LoVo (cell line): ENCODE measurements around the gene IGFALS.

ENCODE experiments used
- DNase-seq: peaks from one replicate; pipeline ENCODE4 v3.0.0-alpha.2; 2016; ENCODE audit warnings: low spot score

The IGFALS gene

DNA sequence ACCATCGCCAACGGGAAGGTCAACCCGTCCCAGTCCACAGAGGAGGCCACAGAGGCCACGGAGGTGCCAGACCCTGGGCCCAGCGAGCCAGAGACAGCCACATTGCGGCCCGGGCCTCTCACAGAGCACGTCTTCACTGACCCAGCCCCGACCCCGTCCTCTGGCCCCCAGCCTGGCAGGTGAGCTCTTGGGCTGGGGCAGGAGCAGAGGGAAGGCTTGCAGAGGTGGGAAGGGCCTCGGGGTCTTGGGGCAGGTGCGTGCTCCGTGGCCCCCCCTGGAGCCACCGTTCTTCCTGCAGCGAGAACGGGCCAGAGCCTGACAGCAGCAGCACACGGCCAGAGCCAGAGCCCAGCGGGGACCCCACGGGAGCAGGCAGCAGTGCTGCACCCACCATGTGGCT lies 27.3 kb downstream of the IGFALS start:
- DNase-seq: no peak

GRCh38 chr16:1765826-1766225 lies 27.7 kb downstream of the IGFALS start:
- DNase-seq: no peak

DNA sequence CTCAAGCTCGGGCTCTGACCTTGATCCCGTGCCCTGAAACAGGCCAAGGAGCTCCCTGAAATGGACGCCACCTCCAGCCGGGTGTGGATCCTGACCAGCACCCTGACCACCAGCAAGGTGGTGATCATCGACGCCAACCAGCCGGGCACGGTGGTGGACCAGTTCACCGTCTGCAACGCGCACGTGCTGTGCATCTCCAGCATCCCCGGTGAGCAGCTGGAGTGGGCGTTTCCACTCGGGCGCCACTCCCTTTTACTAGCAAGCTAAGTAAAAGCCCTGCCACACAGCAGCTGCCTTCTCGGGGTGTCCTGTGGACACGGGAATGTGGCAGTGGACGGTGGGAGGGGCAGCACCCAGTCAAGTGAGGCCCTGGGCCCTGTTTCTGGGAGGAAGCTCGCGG lies 28.5 kb downstream of the IGFALS start:
- no peak for DNase-seq

- no peak for DNase-seq
These were observed 29.7 kb downstream of the IGFALS start for GRCh38 chr16:1763521-1764511.

DNA sequence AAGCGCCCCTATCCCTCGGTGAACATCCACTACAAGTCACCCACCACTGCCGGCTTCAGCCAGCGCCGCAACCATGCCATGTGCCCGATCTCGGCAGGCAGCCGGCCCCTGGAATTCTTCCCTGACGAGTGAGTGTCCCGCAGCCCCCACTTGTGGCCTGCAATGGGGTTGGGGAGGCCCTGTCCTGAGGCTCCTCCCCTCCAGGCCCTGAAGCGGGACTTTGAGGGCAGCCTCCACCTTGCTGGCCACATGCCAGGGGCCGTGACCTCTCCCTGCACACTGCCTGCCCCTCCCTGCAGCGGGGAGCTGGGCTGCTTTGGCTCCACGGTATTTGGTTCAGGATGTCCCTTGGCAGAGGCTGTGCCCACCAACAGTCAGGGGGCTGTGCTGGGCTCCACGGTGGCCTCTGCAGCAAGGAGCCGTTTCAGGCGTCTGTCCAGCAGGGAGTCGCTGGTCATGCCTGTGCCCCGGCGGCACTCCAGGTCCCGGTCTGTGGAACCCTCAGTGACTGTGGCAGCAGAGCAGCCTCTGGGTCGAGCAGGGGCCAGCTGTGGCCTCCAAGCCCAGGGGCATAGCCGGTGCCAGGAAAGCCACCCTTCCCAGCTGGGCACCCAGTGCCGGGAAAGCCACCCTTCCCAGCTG lies 30.5 kb downstream of the IGFALS start:
- DNase-seq: no peak

DNA sequence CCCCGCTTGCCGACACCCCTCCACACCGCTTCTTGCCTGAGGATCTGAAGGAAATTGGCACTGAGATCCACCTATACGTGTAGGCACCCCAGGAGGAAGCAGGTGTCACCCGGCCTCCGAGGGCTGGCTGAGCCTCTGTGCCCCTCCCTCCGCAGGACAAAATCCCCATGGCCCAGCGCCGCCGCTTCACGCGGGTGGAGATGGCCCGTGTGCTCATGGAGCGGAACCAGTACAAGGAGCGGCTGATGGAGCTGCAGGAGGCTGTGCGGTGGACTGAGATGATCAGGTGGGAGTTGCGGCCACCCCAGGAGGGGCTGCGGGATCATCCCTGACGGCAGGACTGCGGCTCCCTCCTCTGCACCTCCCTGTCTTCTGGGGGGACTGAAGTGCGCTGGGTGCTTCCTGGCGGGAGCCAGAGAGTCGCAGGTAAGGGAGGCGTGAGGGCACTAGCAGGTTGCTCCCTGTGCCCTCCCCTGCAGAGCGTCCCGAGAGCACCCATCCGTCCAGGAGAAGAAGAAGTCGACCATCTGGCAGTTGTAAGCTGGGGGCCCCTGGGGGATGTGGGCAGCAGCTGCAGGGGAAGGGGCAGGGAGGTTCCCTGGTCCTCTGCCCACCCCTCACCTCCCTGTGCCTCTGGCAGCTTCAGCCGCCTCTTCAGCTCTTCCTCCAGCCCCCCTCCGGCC lies 31.2 kb downstream of the IGFALS start:
- DNase-seq: no peak

GRCh38 chr16:1761751-1762150 lies 31.8 kb downstream of the IGFALS start:
- DNase-seq: no peak

GRCh38 chr16:1760911-1761310 lies 32.6 kb downstream of the IGFALS start:
- DNase-seq: no peak

DNA sequence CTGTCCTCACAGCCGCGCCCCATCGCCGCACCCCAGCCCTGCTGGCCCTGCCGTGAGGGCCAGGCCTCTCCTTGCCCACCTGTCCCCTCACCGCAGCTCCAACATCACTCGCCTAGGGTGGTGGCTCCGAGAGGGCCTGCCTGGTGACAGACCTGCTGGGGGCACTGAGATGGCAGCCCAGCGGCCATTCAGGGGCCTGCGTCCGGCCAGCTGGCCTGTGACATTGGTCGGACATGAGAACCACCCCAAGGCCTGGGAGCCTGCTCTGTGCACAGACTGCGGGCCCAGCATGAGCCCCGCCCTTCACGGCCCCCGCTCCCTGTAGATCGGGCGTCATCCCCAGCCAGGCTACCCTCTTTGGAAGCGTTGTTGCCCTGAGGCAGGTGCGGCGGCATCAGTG lies 34.0 kb downstream of the IGFALS start:
- no peak for DNase-seq

- no peak for DNase-seq
These were observed 34.6 kb downstream of the IGFALS start for GRCh38 chr16:1758923-1759322.

DNA sequence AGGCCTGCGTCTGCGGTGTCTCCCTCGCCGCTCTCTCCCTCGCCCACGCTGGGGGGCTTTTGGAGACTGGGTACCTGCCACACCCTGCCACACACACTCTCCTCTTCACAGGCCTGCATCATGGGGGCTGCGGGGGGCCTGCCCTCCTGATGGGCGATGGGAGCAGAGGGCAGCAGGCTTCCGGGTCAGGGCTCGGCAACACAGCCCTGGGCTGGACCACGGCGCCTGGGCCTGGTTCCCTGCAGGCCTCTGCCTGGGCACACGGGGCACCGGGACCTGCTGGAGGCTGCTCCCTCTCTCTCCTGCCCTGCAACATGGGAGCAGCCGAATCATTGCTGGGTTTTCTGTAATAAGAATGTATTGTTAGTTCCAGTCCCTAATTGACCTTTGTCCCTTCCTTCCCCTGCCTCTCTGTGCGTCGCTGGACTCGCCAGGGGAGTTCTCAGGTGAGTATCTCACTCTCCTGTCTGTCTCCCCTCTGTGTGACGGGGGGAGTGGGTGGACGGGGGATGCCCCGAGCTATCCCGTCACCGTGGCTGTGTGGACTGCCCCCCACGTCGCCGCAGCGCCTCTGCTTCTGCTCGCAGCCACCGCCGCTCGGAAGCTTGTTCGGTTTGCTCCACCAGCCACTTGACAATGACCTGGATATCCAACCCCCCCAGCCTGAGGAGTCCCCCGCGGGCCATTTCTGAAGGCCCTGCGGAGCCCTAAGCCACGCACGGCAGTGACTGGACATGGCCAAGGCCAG lies 35.6 kb downstream of the IGFALS start:
- no peak for DNase-seq

GRCh38 chr16:1754204-1754603 lies 39.3 kb downstream of the IGFALS start:
- no peak for DNase-seq

- DNase-seq: no peak
These were observed 40.7 kb downstream of the IGFALS start for GRCh38 chr16:1752853-1753252.

DNA sequence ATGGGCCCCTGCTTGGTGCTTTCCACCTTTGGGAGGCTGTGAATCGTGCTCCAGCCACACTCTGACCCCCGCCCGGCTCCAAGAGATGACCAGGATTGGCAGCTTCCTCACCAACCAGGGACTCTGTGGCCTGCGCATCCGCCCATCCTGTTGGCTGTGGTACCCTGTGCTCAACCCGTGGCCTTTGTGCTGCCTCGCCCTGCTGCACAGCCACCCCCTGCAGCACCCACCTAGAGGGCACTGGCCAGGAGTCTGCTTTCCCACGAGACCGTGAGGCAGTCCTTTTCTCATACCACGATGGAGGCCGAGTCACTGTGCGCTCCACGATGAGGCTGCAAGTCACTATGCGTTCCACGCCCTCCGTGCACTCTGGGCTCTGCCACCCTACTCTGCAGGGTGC lies 41.6 kb downstream of the IGFALS start:
- DNase-seq: no peak

GRCh38 chr16:1749152-1750117 lies 44.1 kb downstream of the IGFALS start:
- no peak for DNase-seq

DNA sequence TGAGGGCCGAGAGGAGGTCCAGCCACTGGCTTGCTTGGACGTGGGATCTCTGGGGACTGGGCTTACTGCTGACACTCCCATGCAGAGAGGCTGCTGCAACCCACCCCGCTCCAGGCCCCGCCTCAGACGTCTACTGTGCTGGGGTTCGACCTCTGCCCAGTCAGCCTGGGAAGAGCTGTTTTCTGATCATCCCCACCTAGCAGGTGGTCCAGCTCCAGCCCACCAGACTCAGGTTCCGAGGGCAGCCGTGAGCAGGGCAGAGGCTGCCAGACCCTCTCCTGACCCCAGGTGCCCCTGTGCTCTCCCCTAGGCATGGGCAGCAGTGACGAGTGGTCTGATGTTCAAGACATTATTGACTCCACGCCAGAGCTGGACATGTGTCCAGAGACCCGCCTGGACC lies 45.6 kb downstream of the IGFALS start:
- no peak for DNase-seq

DNA sequence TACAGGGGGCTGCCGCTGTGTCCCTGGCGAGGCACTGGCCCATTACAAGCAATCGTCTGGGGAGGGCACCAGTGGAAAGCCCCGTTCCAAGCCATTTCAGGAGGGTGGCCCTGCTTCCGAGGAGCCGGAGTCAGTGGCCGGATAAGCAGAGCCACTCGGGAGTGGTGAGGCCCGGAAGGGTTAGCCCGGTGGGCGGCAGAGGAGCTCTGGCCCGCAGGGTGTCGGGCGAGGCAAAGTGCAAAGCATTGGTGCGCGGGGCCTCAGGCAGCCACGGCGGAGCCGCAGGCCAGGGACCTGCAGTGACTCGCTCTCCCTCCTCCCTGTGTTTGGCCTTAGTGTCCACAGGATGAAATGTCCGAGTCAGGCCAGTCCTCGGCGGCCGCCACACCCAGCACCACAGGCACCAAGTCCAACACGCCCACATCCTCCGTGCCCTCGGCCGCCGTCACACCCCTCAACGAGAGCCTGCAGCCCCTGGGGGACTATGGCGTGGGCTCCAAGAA lies 46.8 kb downstream of the IGFALS start:
- no peak for DNase-seq

- no peak for DNase-seq
These were observed 47.4 kb downstream of the IGFALS start for GRCh38 chr16:1745900-1746692.

GRCh38 chr16:1745181-1745899 lies 48.2 kb downstream of the IGFALS start:
- no peak for DNase-seq
